NCI-H1417 treated with DMSO at 0.1 percent for 48 hours (cell line): ENCODE measurements around the gene SLC2A1.

Source experiments
- DNase-seq: peaks from one replicate; lab custom pipeline; 2025; lab: John Stamatoyannopoulos, UW

Gene SLC2A1

DNA sequence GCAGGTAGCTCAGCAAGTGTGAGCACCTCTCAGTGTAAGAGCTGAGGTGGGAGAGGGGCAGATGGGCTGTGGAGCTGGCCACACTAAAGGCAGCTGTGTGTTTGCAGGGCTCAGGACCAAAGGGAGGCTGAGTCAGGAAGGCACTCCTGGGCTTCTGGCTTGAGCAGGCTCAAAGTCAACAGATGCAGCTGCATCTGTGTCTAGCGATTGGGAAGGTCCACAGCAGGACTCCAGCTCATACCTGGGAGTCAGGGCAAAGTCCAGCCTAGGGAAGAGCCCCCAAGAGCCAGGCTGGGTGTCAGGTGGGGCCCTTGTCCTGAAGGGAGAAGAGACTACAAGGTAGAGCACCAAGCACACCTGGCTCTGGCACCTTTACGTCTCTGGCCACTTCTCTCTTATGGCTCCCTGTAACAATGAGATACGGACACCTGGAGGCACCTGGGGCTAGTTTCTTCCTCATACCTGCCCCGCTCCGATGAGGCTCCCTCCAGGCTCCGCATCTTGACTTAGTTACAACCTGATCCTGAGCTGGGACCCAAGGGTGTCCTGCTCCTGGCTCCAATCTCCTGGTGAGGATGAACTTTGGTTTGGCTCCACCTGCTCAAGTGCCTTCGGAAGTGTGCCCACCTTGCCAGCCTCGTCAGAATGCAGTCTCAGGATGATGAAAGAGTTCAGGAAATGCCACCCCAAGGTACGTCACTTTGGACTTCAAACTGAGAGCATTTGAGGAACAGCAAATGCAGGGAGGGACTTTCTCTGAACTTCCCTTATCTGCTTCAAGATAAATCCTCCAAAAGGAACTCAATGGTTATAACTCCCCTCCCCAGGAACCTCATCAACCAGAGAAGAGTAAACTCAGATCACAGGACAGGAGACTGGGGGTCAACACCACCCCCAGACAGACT is 21.5 kb upstream of the SLC2A1 start:
- no peak for DNase-seq

GRCh38 chr1:42979036-42979430 is 20.4 kb upstream of the SLC2A1 start:
- no peak for DNase-seq

DNA sequence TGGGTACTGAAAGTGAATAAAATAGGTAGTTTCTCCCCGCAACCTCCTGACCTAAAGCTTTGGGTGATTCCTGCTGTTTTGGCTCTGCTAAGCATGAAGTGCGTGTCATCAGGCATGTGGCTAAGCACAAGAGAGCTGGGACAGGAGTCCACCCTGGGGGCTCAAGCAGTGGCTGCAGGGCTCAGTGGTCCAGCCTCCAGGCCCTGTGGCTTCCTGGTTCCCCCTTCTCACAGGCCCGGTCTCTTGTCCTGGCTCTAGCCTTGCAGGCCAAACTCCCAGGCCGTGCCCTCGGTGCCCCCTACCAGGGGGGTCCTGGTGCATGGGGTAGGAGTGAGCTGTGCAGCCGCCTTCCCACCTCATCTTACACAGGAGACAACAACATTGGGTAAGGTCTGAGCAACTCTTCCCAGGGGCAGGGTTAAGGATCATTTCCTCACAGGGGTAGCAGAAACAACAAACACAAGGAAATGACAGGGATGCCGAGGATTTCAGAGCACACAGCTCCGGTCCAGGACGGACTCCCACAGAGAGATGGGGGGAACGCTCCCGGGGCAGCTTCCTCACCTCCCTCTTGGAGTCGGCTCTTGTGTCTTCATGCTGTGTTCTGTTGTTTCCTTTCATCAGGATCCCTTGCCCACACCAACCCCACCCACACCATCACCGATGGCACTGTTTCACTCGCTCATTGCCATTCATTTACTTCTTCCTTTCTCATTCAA is 19.8 kb upstream of the SLC2A1 start:
- no peak for DNase-seq

DNA sequence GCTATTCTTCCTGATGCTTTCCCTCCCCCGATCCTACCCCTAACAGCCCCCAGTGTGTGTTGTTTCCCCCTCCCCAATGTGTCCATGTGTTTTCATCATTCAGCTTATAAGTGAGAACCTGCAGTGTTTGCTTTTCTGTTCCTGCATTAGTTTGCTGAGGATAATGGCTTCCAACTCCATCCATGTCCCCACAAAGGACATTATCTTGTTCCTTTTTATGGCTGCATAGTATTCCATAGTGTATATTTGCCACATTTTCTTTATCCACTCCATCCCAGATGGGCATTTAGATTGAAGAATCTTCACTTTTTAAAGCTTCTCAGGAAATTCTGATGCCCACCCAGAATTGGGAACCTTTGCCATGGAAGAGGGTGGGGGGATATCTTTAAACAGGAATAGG is 19.0 kb upstream of the SLC2A1 start:
- no peak for DNase-seq

GRCh38 chr1:42975561-42976225 is 17.0 kb upstream of the SLC2A1 start:
- DNase-seq, result no peak

DNA sequence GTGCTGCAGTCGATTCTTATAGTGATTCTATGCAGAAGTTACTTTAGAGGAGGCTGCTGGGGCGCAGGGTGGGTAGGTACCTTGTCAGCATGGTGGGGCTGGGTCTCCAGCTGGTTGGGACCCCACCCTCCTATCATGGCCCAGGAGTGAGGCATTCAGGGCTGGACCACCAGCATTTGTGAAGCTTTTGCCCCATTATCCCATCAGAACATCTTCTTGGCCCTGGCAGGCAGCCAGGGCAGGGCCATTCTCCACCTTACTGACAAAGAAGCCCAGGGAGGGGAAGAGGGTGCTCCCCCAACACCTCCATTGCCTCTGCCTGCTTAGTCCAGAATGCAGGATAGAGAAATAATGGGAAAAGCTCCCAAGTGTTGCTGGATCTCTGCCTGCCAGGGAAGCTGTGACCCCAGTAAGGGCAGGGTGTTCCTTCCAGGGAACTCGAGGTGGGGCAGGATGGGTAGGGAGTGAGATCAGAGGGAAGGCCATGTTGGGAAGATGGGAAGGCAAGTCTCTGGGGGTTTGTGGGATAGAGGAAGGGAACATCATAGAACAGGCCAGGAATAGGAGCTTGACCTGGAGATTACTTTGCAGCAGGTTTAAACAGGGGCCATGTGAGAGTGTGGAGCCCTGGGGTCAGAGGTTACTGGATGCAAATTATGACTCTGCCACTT is 16.2 kb upstream of the SLC2A1 start:
- no peak for DNase-seq

- DNase-seq, result no peak
Measured at GRCh38 chr1:42973799-42974198, 15.1 kb upstream of the SLC2A1 start.

GRCh38 chr1:42973286-42973685 is 14.6 kb upstream of the SLC2A1 start:
- no peak for DNase-seq

GRCh38 chr1:42971841-42972291 is 13.2 kb upstream of the SLC2A1 start:
- no peak for DNase-seq

- no peak for DNase-seq
Measured at GRCh38 chr1:42970143-42970542, 11.5 kb upstream of the SLC2A1 start.

GRCh38 chr1:42968654-42969053 is 10.0 kb upstream of the SLC2A1 start:
- no peak for DNase-seq

DNA sequence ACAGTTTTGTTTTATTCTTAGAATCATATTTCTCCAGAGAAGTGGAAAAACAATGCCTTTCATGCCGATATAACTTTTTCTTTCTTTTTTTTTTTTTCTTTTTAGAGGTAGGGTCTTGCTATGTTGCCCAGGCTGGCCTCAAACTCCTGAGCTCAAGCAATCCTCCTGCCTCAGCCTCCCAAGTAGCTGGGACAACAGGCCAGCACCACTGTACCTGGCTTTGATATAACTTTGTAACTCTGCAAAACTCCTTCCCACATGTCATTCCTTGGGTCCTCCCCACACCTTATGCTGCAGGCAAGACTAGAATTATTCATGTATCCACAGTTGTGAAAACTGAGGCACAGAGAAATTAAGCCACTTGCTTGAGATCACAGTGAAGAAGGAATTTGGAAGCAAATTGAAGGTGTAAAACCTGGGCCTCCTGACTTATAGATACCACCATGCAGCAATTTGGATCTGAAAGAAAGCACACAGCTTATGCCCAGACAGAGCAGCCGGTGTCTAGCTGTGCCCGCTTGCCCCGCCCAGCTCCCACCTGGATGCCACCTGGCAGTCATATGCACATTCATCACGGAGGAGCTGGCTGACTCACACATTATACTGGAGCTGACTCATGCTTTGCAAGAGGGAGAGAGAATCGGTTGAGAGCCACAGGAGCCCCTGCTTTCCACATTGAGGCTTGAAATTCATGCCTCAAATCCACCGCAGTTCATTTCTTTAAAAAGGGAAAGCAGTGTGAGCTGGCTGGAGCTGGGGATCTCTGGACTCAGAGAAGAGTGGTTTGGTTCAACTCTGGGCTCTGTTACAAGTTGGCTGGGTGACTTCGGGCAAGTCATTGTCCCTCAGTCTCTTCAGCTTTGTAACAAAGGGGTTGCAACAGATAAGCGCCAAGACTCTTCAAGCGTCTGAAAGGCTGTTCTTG is 8.3 kb upstream of the SLC2A1 start:
- DNase-seq, result peak; percentile 20

- no peak for DNase-seq
Measured at GRCh38 chr1:42965378-42965777, 6.7 kb upstream of the SLC2A1 start.

- DNase-seq, result no peak
Measured at GRCh38 chr1:42964044-42964812, 5.6 kb upstream of the SLC2A1 start.

DNA sequence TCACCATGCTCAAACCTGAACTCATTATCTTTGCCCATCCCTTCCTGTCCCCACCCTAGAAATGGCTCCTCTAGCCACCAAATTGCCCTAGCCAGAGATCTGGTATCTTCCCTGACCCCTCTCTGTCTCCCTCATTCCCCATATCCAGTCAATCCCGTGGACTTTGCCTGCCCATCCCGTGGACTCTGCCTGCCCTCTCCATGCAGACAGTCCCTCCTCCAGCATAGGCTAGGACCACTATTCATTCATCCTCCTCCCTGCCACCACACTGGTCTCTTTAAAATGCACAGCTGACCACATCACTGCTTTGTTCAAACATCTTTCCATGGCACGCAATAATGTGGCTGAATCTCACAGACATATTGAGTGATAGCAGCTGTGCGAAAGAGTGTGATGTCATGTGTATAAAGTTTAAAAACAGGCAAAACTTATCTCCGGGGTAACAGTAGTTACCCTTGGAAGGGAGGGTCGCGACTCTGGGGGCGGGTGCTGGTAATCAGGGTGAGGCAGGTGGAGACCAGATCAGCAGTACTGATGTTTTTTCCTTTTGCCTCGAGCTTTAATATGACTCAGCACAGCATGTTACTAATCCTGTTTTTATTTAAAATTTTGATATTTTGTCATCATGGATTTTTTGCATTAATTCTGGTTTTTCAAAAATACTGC is 4.8 kb upstream of the SLC2A1 start:
- no peak for DNase-seq

- no peak for DNase-seq
Measured at GRCh38 chr1:42962641-42963377, 4.1 kb upstream of the SLC2A1 start.

DNA sequence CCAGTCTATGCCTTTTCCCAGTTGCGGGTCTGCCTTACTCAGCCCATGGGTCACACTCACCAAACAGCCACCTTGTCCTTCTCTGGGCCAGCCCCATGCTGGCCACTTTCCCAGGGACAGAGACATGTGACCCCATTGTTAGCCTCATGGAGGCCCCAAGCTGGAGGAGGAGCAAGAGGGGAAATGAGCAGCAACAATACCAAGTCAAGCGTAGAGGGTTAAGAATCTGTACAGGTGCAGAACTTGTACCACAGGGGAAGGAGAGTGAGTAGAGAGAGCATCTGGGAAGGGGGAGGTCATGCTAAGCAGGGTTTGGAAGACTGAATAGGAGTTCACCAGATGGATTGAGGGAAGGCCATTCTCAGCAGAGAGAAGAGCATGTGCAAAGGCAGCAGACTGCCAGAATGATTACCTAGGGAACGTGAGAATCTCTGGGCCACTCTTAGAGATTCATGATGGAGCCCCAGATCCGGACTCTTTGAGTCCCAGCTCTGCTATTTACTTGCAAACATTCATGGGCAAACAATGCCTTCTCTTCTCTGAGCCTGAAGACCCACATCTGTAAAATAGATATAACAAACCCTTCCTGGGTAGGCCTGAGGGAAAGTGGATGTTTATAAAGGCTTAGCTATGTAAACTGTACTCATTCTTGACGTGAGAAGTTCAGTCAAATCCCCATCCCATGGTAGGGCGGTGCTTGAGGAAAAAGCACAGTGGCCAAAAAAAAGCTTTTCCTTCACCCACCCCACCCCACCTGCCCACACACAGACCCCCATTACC is 2.8 kb upstream of the SLC2A1 start:
- DNase-seq, result no peak
